HepG2 (cell line): Measurements from ENCODE around the gene PIGK. TPM values are rescaled to one million over a fixed set of nuclear protein-coding genes. Genes with fewer than 3 reads are reported as not detected.
A peak's percentile ranks its signal among the peaks of the same experiment; 100 is the strongest.

Experiments used
- ATAC-seq: fragments of 200-7000 bp; cut with Tn5 transposase; 3 replicates; pipeline ENCODE4 v1.9.1; 2020; ENCODE audit warnings: mild to moderate bottlenecking, moderate library complexity
- BruUV-seq: library from RNA; stranded (reverse); fragments of 400-500 nt; replicated peaks from 2 replicates; lab custom pipeline; 2021; lab: Mats Ljungman, UMichigan
- CTCF ChIA-PET: fragments of 300-600 bp; formaldehyde crosslinking; extraction: SDS; loops from one replicate; lab custom pipeline; 2021; ENCODE audit warnings: low total read pairs, inconsistent platforms, low intra/inter-chr PET ratio; lab: Yijun Ruan, JAX
- POLR2A ChIA-PET: fragments of 350-600 bp; sonication (Branson Sonifier 250); formaldehyde crosslinking; loops from one replicate; lab custom pipeline; 2020; ENCODE audit warnings: antibody characterized with exemption, inconsistent platforms; lab: Yijun Ruan, JAX
- DNase-seq: peaks from one replicate; pipeline ENCODE4 v3.0.0-alpha.2; 2015; ENCODE audit warnings: low spot score
- FAIRE-seq: peaks from 3 replicates; lab custom pipeline; 2011; peaks lifted over from hg19 to GRCh38; lab: Jason Lieb, UNC
- H2AFZ ChIP-seq: one replicate; pipeline ENCODE4 v1.6.1; 2011; ENCODE audit warnings: low read length, inconsistent platforms
- H3K27ac ChIP-seq: fragments of 300-600 bp; 3 replicates; pipeline ENCODE4 v1.8.0; 2011; ENCODE audit warnings: mixed run types, mild to moderate bottlenecking, mixed read lengths, low read length, inconsistent platforms; ENCODE audit not compliant: insufficient read depth; ENCODE audit errors: extremely low read length
- H3K27me3 ChIP-seq, 2 experiments: fragments of 200-600 bp in 1 of 2; 2 replicates in 1 of 2; 3 replicates in 1 of 2; pipeline versions ENCODE4 v1.6.0 to v1.8.0; 2011; ENCODE audit warnings: low read length in 2 of 2, mild to moderate bottlenecking in 2 of 2, moderate library complexity in 2 of 2, inconsistent platforms in 1 of 2; ENCODE audit not compliant: insufficient read depth in 2 of 2, control insufficient read depth in 1 of 2
- H3K36me3 ChIP-seq, 2 experiments: fragments of 200-600 bp in 1 of 2; replicated peaks in 1 of 2; 2 replicates in 1 of 2; 3 replicates in 1 of 2; pipeline versions ENCODE4 v1.5.1 to v1.8.0; 2011; ENCODE audit warnings: low read length in 2 of 2, inconsistent platforms in 1 of 2; ENCODE audit not compliant: insufficient read depth in 2 of 2, control insufficient read depth in 1 of 2
- H3K4me1 ChIP-seq: 2 replicates; pipeline ENCODE4 v1.5.1; 2012; ENCODE audit warnings: low read length, inconsistent platforms; ENCODE audit not compliant: insufficient read depth
- H3K4me2 ChIP-seq: 2 replicates; pipeline ENCODE4 v1.6.0; 2011; ENCODE audit warnings: low read depth, low read length, inconsistent platforms
- H3K4me3 ChIP-seq, 3 experiments: fragments of 200-600 bp in 1 of 3; sonication (generic), shearing (Covaris generic) in 1 of 3; replicated peaks in 1 of 3; 2 replicates each; pipeline ENCODE4 v1.5.1; 2011 to 2016; ENCODE audit warnings: low read length in 3 of 3, inconsistent platforms in 2 of 3, low read depth in 2 of 3, mild to moderate bottlenecking in 2 of 3, control low read depth in 1 of 3, mixed read lengths in 1 of 3; ENCODE audit not compliant: insufficient read depth in 1 of 3
- H3K79me2 ChIP-seq: one replicate; pipeline ENCODE4 v1.6.1; 2011; ENCODE audit warnings: low read length, inconsistent platforms; ENCODE audit not compliant: insufficient read depth
- H3K9ac ChIP-seq: 2 replicates; pipeline ENCODE4 v1.6.0; 2011; ENCODE audit warnings: mild to moderate bottlenecking, low read depth, low read length, inconsistent platforms; ENCODE audit not compliant: insufficient read depth
- H3K9me3 ChIP-seq: 2 replicates; pipeline ENCODE4 v1.5.1; 2012; ENCODE audit warnings: mild to moderate bottlenecking, low read length
- H4K20me1 ChIP-seq: 2 replicates; pipeline ENCODE4 v1.6.0; 2011; ENCODE audit warnings: inconsistent platforms, mild to moderate bottlenecking, low read length, moderate library complexity; ENCODE audit not compliant: insufficient read depth
- AGO2 ChIP-seq: fragments of 200-400 bp; formaldehyde crosslinking; optimal IDR thresholded peaks from 2 replicates; pipeline ENCODE3; 2017; ENCODE audit warnings: mild to moderate bottlenecking, low read depth, low read length, moderate library complexity
- PAWR ChIP-seq: sonication (generic); formaldehyde crosslinking; IDR thresholded peaks from 2 replicates; pipeline ENCODE4 v1.4.0; 2020; ENCODE audit warnings: missing genetic modification reagents, mild to moderate bottlenecking, borderline replicate concordance
- POGZ ChIP-seq: sonication (generic); formaldehyde crosslinking; IDR thresholded peaks from 2 replicates; pipeline ENCODE4 v1.4.0; 2020; ENCODE audit warnings: mild to moderate bottlenecking, missing genetic modification reagents
- SCMH1 ChIP-seq: sonication (generic); formaldehyde crosslinking; IDR thresholded peaks from 2 replicates; pipeline ENCODE4 v1.9.0; 2021; ENCODE audit warnings: missing genetic modification reagents, mild to moderate bottlenecking, borderline replicate concordance
- SMAD3 ChIP-seq: sonication (generic); formaldehyde crosslinking; IDR thresholded peaks from 2 replicates; pipeline ENCODE4 v1.4.0; 2020; ENCODE audit warnings: missing genetic modification reagents
- ZFP41 ChIP-seq: sonication (generic); formaldehyde crosslinking; IDR thresholded peaks from 2 replicates; pipeline ENCODE4 v1.4.0; 2020; ENCODE audit warnings: mild to moderate bottlenecking, missing genetic modification reagents, borderline replicate concordance
- ZNF335 ChIP-seq: sonication (generic); formaldehyde crosslinking; IDR thresholded peaks from 2 replicates; pipeline ENCODE4 v1.4.0; 2020; ENCODE audit warnings: missing genetic modification reagents
- ZNF782 ChIP-seq: sonication (generic); formaldehyde crosslinking; IDR thresholded peaks from 2 replicates; pipeline ENCODE4 v1.4.0; 2020; ENCODE audit warnings: missing genetic modification reagents, mild to moderate bottlenecking, borderline replicate concordance
- WGBS: methylation state at CpG from one replicate; pipeline ENCODE4 v1.1.6; 2017; ENCODE audit warnings: low lambda C conversion rate; 5-methylcytosine and 5-hydroxymethylcytosine counted together
- in situ Hi-C: cut with HindIII; loops from 2 replicates; pipeline ENCODE4 v1.10.0; 2017; ENCODE audit warnings: low pct_unique_long_range_greater_than_20kb; ENCODE audit not compliant: extremely low pct_ligation_motif_present
- intact Hi-C: fragments of 100-400 bp; cut with micrococcal nuclease; formaldehyde crosslinking; loops from one replicate; pipeline ENCODE4 v1.10.0; 2022; ENCODE audit not compliant: unreplicated experiment
- polyA plus RNA-seq, 8 experiments: library from polyadenylated mRNA; depleted of rRNA in 3 of 8; stranded (reverse) in 7 of 8; unstranded in 1 of 8; fragments of >200 nt; fragmentation: Illumina TruSeq in 4 of 8; extraction: Trizol in 4 of 8; gene quantifications; 2 replicates each; pipeline versions ENCODE4 v1.2.1 to v1.2.3, GENCODE V29; 2011 to 2016; ENCODE audit warnings: low read depth in 4 of 8, missing spikeins in 1 of 8, mixed read lengths in 1 of 8; ENCODE audit not compliant: insufficient read depth in 1 of 8
- total RNA-seq, 5 experiments: library from RNA; depleted of rRNA; stranded (reverse); fragments of >200 nt; fragmentation: Illumina TruSeq; extraction: Trizol; gene quantifications; 2 replicates each; pipeline ENCODE4 v1.2.3, GENCODE V29; 2016; ENCODE audit warnings: low read depth in 1 of 5
- TF ChIP-seq, protein P1 (sequence below), 2 experiments: IDR thresholded peaks; 2 replicates each; pipeline ENCODE4 v1.6.1; 2011 to 2012; ENCODE audit warnings: low read length in 2 of 2, borderline replicate concordance in 1 of 2, low read depth in 1 of 2, mild to moderate bottlenecking in 1 of 2, moderate library complexity in 1 of 2
- TF ChIP-seq, protein P2 (sequence below): sonication (generic); formaldehyde crosslinking; IDR thresholded peaks from 2 replicates; pipeline ENCODE4 v1.4.0; 2020; ENCODE audit warnings: mild to moderate bottlenecking, low read depth, missing genetic modification reagents
- TF ChIP-seq, protein P3 (sequence below): sonication (generic); formaldehyde crosslinking; IDR thresholded peaks from 2 replicates; pipeline ENCODE4 v1.8.0; 2023; ENCODE audit warnings: mild to moderate bottlenecking, missing genetic modification reagents

PIGK gene
- total and polyA plus RNA-seq, 2 of the 13 experiments (the other 11 are each of a cell fraction or from before 2014, with no cell fraction given) = 14.7 to 38.5 TPM

DNA sequence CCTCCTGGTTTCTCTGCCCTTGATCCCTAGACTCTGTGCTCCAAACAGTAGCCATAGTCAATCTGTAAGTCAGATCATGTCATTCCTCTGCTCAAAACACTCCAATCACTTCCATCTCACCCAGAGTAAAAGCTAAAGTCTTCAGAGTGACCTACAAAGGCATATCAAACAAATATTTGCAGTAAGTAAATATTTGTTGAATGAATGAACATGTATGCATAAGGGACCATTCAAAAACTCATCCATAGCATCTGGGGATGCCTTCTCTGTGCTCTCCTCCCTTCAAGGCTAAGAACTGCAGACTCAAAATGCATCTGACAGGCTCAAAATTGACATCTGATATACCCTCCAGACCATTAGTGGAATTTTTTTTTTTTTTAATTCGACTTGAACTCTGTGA, 44.5 kb upstream of the PIGK start:
- intact Hi-C loops = no loop called here
- POLR2A ChIA-PET = no interaction called here

More for the DNA sequence above, 44.5 kb upstream of the PIGK start:
- TF ChIP-seq, protein P1, sequence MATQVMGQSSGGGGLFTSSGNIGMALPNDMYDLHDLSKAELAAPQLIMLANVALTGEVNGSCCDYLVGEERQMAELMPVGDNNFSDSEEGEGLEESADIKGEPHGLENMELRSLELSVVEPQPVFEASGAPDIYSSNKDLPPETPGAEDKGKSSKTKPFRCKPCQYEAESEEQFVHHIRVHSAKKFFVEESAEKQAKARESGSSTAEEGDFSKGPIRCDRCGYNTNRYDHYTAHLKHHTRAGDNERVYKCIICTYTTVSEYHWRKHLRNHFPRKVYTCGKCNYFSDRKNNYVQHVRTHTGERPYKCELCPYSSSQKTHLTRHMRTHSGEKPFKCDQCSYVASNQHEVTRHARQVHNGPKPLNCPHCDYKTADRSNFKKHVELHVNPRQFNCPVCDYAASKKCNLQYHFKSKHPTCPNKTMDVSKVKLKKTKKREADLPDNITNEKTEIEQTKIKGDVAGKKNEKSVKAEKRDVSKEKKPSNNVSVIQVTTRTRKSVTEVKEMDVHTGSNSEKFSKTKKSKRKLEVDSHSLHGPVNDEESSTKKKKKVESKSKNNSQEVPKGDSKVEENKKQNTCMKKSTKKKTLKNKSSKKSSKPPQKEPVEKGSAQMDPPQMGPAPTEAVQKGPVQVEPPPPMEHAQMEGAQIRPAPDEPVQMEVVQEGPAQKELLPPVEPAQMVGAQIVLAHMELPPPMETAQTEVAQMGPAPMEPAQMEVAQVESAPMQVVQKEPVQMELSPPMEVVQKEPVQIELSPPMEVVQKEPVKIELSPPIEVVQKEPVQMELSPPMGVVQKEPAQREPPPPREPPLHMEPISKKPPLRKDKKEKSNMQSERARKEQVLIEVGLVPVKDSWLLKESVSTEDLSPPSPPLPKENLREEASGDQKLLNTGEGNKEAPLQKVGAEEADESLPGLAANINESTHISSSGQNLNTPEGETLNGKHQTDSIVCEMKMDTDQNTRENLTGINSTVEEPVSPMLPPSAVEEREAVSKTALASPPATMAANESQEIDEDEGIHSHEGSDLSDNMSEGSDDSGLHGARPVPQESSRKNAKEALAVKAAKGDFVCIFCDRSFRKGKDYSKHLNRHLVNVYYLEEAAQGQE (IDR thresholded peaks at IDR 0.05; ENCODE audit: borderline replicate concordance in 1 of 2, low read depth in 1 of 2, low read length in 2 of 2) = no peak
- no peak for TF ChIP-seq AGO2
- no peak for TF ChIP-seq SCMH1 (CRISPR knock-in tag)
- no peak for TF ChIP-seq SMAD3
- no peak for TF ChIP-seq POGZ
- TF ChIP-seq ZNF782 (CRISPR knock-in tag) = no peak
- no peak for TF ChIP-seq ZNF335 (CRISPR knock-in tag)
- TF ChIP-seq ZFP41 = no peak
- no peak for TF ChIP-seq PAWR (CRISPR knock-in tag)
- TF ChIP-seq, protein P2, sequence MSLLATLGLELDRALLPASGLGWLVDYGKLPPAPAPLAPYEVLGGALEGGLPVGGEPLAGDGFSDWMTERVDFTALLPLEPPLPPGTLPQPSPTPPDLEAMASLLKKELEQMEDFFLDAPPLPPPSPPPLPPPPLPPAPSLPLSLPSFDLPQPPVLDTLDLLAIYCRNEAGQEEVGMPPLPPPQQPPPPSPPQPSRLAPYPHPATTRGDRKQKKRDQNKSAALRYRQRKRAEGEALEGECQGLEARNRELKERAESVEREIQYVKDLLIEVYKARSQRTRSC (CRISPR knock-in tag) = no peak
- TF ChIP-seq, protein P3, sequence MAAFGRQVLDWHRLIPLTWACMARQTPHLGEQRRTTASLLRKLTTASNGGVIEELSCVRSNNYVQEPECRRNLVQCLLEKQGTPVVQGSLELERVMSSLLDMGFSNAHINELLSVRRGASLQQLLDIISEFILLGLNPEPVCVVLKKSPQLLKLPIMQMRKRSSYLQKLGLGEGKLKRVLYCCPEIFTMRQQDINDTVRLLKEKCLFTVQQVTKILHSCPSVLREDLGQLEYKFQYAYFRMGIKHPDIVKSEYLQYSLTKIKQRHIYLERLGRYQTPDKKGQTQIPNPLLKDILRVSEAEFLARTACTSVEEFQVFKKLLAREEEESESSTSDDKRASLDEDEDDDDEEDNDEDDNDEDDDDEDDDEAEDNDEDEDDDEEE (CRISPR knock-in tag) = no peak
- TF ChIP-seq, all 625 proteins: peak for 0
- H3K9me3 ChIP-seq = no peaks in the 10 kb centered on the region
- H2AFZ ChIP-seq = no peak overlapping the region
- H3K9ac ChIP-seq = no peak overlapping the region
- FAIRE-seq (no peak), ATAC-seq (peak; percentile 40; the same call in 1 of the 3 replicates), DNase-seq (peak; percentile 9)
- H4K20me1 ChIP-seq = no peaks in the 10 kb centered on the region
- no peaks in the 10 kb centered on the region for H3K79me2 ChIP-seq
- H3K4me1 ChIP-seq = no peaks in the 10 kb centered on the region
- no TSS peak for BruUV-seq
- H3K4me2 ChIP-seq = no peak overlapping the region
- H3K27me3 ChIP-seq = no peaks in the 10 kb centered on the region
- no peak overlapping the region for H3K4me3 ChIP-seq
- H3K27ac ChIP-seq = no peak overlapping the region
- CTCF ChIA-PET = no interaction called here
- in situ Hi-C loops = no loop called here
- H3K36me3 ChIP-seq = no peaks in the 10 kb centered on the region
- 3% methylated on average over 1 of the region's 1 CpG for WGBS
